ENCODE results near the gene ARID1B.

DNA sequence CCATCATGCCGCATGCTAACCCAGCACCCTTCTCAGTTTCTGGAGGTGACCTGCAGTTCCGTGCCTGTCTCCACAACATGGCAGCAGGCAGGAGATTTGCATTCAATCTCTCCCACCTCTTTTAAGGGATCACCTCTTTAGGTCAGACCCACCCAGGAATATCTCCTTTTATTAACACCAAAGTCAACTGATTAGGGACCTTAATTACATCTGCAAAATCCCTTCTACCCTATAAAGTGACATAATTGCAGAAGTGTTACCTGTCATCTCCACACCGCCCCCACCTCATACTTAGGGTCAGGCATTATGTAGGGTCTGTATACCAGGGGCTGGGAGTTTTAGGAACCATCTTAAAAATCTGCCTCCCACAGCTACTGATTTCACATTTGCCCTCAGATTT, 278.7 kb downstream of the ARID1B start:
- TF ChIP-seq, protein P1, sequence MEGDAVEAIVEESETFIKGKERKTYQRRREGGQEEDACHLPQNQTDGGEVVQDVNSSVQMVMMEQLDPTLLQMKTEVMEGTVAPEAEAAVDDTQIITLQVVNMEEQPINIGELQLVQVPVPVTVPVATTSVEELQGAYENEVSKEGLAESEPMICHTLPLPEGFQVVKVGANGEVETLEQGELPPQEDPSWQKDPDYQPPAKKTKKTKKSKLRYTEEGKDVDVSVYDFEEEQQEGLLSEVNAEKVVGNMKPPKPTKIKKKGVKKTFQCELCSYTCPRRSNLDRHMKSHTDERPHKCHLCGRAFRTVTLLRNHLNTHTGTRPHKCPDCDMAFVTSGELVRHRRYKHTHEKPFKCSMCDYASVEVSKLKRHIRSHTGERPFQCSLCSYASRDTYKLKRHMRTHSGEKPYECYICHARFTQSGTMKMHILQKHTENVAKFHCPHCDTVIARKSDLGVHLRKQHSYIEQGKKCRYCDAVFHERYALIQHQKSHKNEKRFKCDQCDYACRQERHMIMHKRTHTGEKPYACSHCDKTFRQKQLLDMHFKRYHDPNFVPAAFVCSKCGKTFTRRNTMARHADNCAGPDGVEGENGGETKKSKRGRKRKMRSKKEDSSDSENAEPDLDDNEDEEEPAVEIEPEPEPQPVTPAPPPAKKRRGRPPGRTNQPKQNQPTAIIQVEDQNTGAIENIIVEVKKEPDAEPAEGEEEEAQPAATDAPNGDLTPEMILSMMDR (IDR thresholded peaks at IDR 0.05): no peak
- TF ChIP-seq EP300 (IDR thresholded peaks at IDR 0.05; ENCODE audit: low read depth) (no peak), POLR2A (IDR thresholded peaks at IDR 0.05) (no peak), POLR2AphosphoS5 (IDR thresholded peaks at IDR 0.05) (no peak)

Data from transverse colon (tissue), 4 donors.